Rectal smooth muscle tissue (tissue), 1 donor: Measurements from ENCODE around the gene AIRE.

Source experiments
- H3K27ac ChIP-seq: one replicate; pipeline ENCODE4 v1.7.0; 2013; ENCODE audit warnings: low read depth, low read length, inconsistent platforms
- H3K27me3 ChIP-seq: one replicate; pipeline ENCODE4 v1.7.0; 2013; ENCODE audit warnings: low read length; ENCODE audit not compliant: control insufficient read depth, insufficient read depth
- H3K36me3 ChIP-seq: one replicate; pipeline ENCODE4 v1.7.0; 2013; ENCODE audit warnings: low read length; ENCODE audit not compliant: control insufficient read depth, insufficient read depth
- H3K4me1 ChIP-seq: one replicate; pipeline ENCODE4 v1.7.0; 2013; ENCODE audit warnings: low read length; ENCODE audit not compliant: control insufficient read depth, insufficient read depth
- H3K4me3 ChIP-seq: one replicate; pipeline ENCODE4 v1.7.0; 2013; ENCODE audit warnings: low read length
- H3K9ac ChIP-seq: one replicate; pipeline ENCODE4 v1.7.0; 2013; ENCODE audit warnings: low read length

AIRE gene

GRCh38 chr21:44260066-44260465 lies 25.6 kb upstream of the AIRE start:
- H3K4me1 ChIP-seq: no peaks in the 10 kb centered on the region
- no peak overlapping the region for H3K4me3 ChIP-seq
- no peak overlapping the region for H3K9ac ChIP-seq
- no peaks in the 10 kb centered on the region for H3K27me3 ChIP-seq
- H3K27ac ChIP-seq: no peak overlapping the region
- H3K36me3 ChIP-seq: no peaks in the 10 kb centered on the region

GRCh38 chr21:44260791-44261631 lies 24.7 kb upstream of the AIRE start:
- Histone ChIP-seq H3K27ac (no peak overlapping the region), H3K36me3 (no peaks in the 10 kb centered on the region), H3K4me1 (no peaks in the 10 kb centered on the region), H3K9ac (no peak overlapping the region), H3K4me3 (no peak overlapping the region), H3K27me3 (no peaks in the 10 kb centered on the region)

- no peaks in the 10 kb centered on the region for H3K27me3 ChIP-seq
- H3K9ac ChIP-seq: no peak within 1 kb of the TSS
- H3K4me3 ChIP-seq: no peak within 1 kb of the TSS
- H3K4me1 ChIP-seq: no peaks in the 10 kb centered on the region
- no peak within 1 kb of the TSS for H3K27ac ChIP-seq
- no peaks in the 10 kb centered on the region for H3K36me3 ChIP-seq
Observed at GRCh38 chr21:44261675-44262295, 23.9 kb upstream of the AIRE start, which contains the start of gene DNMT3L. DNMT3L (minus strand) TSS chr21:44261897; CDS start chr21:44261259, 638 bp downstream.

DNA sequence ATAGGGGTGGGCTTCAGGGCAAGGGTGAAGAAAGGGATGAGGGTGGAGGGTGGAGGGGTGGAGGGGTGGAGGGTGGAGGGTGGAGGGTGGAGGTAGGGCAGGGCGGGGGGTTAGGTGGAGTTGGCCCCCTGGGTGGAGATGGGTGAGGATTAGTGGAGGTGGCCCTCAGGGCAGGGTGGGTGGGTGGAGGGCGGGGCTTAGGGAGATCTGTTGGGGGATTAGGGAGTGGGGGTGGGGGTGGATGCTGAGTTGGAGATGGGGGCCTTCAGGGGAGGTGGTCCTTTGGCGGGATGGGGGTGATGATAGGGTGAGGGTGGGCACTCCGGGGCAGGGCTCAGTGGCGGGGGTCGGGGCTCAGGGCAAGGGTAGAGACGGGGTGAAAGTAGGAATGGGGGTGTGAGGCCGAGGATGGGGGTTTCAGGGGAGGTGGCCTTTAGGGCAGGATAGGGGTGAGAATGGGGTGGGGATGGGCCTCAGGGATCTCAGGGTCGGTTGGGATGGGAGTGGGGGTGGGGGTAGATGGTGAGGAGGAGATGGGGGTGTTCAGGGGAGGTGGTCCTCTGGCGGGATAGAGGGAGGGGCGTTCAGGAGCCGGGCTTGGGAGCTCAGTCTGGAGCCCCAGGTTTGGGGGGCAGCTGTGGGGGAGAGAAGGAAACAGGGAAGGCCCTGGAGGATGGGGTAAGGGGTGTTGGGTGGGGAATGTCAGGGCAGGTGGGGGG lies 23.2 kb upstream of the AIRE start:
- Histone ChIP-seq H3K36me3 (no peaks in the 10 kb centered on the region), H3K9ac (no peak overlapping the region), H3K27ac (no peak overlapping the region), H3K4me1 (no peaks in the 10 kb centered on the region), H3K27me3 (no peaks in the 10 kb centered on the region), H3K4me3 (no peak overlapping the region)

- H3K27ac ChIP-seq: no peak overlapping the region
- H3K36me3 ChIP-seq: no peaks in the 10 kb centered on the region
- no peaks in the 10 kb centered on the region for H3K4me1 ChIP-seq
- no peaks in the 10 kb centered on the region for H3K27me3 ChIP-seq
- no peak overlapping the region for H3K9ac ChIP-seq
- H3K4me3 ChIP-seq: no peak overlapping the region
Observed at GRCh38 chr21:44263221-44263760, 22.4 kb upstream of the AIRE start.

DNA sequence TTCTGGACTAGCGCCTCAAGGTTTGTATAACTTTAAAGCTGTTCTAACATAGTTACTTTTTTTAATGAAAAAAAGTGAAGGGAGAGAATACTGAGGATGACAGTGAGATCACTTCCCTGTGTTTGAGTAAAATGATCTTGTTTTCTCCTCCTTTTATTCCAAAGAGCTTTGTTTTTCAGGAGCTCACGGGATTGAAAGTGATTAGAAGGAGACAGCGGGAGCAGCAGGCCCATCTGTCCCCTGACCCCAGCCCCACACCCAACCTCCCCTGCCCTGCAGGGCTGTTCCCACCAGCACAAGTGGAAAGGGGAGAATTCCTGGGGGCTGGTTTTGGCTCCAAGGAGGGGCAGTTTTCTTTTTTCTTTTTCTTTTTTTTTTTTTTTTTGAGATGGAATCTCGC lies 21.9 kb upstream of the AIRE start:
- no peaks in the 10 kb centered on the region for H3K27me3 ChIP-seq
- no peaks in the 10 kb centered on the region for H3K4me1 ChIP-seq
- no peaks in the 10 kb centered on the region for H3K36me3 ChIP-seq
- H3K9ac ChIP-seq: no peak overlapping the region
- no peak overlapping the region for H3K27ac ChIP-seq
- H3K4me3 ChIP-seq: no peak overlapping the region

GRCh38 chr21:44265734-44266270 lies 19.9 kb upstream of the AIRE start:
- Histone ChIP-seq H3K4me1 (no peaks in the 10 kb centered on the region), H3K27ac (no peak overlapping the region), H3K36me3 (no peaks in the 10 kb centered on the region), H3K27me3 (no peaks in the 10 kb centered on the region), H3K9ac (no peak overlapping the region), H3K4me3 (no peak overlapping the region)

DNA sequence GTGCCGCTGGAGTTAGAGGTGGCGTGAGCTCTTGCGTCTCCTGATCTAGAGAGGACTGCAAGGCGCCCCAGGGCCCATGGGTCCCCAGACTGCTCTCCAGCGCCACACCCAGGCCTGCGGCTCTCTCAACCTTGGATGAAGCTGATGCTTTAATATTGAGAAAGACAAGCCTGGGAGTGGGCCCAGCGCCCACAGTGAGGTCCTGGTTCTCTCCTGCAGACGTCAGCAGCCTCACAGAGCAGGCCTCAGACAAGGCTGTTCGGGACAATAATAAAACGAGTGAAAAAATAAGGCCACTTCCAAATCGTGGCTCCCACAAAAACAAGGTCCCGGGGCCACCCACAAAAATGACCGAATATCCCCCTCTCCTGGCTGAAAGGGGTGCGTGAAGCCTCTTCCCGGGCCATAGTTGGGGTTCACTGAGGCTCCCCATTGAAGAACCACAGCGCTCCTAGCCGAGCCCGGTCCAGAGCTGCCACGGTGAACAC lies 18.0 kb upstream of the AIRE start:
- Histone ChIP-seq H3K9ac (no peak overlapping the region), H3K36me3 (no peaks in the 10 kb centered on the region), H3K4me3 (no peak overlapping the region), H3K27ac (no peak overlapping the region), H3K27me3 (no peaks in the 10 kb centered on the region), H3K4me1 (no peaks in the 10 kb centered on the region)

DNA sequence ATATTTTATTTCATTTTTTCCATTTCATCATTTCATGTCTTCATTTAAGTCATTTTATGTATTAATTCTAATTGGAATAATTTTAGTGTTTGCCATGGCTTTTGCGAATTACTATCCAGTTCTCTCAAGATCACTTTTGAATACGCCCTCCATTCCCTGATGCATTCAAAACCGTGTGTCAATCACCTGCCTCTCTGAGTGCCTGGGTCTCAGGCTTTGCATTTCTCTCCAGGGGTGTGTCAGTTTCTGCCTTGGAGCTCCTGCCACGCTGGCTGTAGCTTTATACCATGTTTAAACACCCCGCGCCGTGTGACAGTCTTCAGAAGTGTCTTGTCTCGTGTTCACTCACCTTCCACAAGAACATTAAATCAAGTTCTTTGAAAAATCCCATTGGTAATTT lies 16.6 kb upstream of the AIRE start:
- no peak overlapping the region for H3K27ac ChIP-seq
- H3K36me3 ChIP-seq: no peaks in the 10 kb centered on the region
- H3K4me3 ChIP-seq: no peak overlapping the region
- no peaks in the 10 kb centered on the region for H3K4me1 ChIP-seq
- H3K27me3 ChIP-seq: peaks cover 1% of the 10 kb centered on the region
- no peak overlapping the region for H3K9ac ChIP-seq

GRCh38 chr21:44271558-44272283 lies 14.0 kb upstream of the AIRE start:
- Histone ChIP-seq H3K4me3 (no peak overlapping the region), H3K36me3 (no peaks in the 10 kb centered on the region), H3K27me3 (peaks cover 1% of the 10 kb centered on the region), H3K9ac (no peak overlapping the region), H3K4me1 (no peaks in the 10 kb centered on the region), H3K27ac (no peak overlapping the region)

GRCh38 chr21:44272284-44272858 lies 13.3 kb upstream of the AIRE start:
- H3K4me1 ChIP-seq: no peaks in the 10 kb centered on the region
- peaks cover 1% of the 10 kb centered on the region for H3K27me3 ChIP-seq
- no peak overlapping the region for H3K4me3 ChIP-seq
- H3K36me3 ChIP-seq: no peaks in the 10 kb centered on the region
- H3K27ac ChIP-seq: no peak overlapping the region
- no peak overlapping the region for H3K9ac ChIP-seq
